HFF-Myc (cell line): Measurements from ENCODE around the gene TDRD12.
"Not testable (repeated sequence)": the region's sequence is repeated elsewhere in the genome, so short reads cannot be mapped to it uniquely, and the experiment has no call there.

ENCODE experiments used
- DNase-seq: peaks from one replicate; pipeline ENCODE4 v3.0.0-alpha.2; 2011; ENCODE audit warnings: low read depth; ENCODE audit errors: extremely low read depth
- H3K4me3 ChIP-seq: replicated peaks from 2 replicates; pipeline ENCODE4 v1.5.1; 2011; ENCODE audit warnings: low read depth, mild to moderate bottlenecking, control low read depth, low read length
- TF ChIP-seq, protein P1 (sequence below): IDR thresholded peaks from 2 replicates; pipeline ENCODE4 v1.5.1; 2012; ENCODE audit warnings: mild to moderate bottlenecking, low read depth, low read length, control low read depth; ENCODE audit errors: missing control alignments

Gene TDRD12

DNA sequence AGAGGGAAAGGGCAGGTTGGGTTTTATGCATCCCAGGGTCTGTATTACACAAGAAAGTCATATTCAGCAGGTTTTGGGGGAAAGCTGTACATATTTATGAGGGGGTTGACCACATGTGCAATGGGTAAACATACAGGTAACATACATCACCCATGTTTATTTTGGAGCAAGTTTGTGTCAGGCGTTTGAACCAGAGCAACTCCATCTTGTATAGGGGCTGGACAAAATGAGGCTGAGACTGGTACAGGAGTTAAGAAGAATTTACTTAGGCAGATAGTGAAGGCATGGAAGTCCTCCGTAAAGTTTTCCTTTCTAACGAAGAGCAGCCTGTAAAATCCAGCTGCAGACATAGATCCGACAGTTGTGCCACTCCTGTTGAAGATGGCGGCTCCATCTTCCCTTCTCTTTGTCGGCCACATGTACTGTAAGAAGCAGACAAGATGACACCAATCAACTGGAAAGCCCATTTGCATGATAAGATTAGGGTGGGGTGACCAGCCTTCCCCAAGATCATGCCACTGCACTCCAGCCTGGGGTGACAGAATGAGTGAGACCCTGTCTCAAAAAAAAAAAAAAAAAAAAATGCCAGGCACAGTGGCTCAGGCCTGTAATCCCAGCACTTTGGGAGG is 32.6 kb upstream of the TDRD12 start:
- TF ChIP-seq, protein P1, sequence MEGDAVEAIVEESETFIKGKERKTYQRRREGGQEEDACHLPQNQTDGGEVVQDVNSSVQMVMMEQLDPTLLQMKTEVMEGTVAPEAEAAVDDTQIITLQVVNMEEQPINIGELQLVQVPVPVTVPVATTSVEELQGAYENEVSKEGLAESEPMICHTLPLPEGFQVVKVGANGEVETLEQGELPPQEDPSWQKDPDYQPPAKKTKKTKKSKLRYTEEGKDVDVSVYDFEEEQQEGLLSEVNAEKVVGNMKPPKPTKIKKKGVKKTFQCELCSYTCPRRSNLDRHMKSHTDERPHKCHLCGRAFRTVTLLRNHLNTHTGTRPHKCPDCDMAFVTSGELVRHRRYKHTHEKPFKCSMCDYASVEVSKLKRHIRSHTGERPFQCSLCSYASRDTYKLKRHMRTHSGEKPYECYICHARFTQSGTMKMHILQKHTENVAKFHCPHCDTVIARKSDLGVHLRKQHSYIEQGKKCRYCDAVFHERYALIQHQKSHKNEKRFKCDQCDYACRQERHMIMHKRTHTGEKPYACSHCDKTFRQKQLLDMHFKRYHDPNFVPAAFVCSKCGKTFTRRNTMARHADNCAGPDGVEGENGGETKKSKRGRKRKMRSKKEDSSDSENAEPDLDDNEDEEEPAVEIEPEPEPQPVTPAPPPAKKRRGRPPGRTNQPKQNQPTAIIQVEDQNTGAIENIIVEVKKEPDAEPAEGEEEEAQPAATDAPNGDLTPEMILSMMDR, result no peak
- no peak for DNase-seq
- no peak overlapping the region for H3K4me3 ChIP-seq

DNA sequence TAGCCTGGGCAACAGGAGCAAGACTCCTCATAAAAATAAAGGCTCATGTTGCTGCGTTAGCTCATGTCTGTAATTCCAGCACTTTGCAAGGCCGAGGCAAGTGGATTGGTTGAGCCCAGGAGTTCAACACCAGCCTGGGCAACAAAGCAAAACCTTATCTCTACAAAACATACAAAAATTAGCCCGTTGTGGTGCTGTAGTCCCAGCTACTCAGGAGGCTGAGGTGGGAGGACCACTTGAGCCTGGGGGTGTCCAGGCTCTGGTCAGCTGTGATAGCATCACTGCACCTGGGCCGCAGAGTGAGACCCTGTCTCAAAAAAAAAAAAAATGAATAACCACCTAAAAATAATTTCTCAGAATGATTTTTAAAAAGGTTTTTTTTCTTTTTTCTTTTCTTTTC is 31.9 kb upstream of the TDRD12 start:
- TF ChIP-seq, protein P1, result no peak
- no peak overlapping the region for H3K4me3 ChIP-seq
- no peak for DNase-seq

DNA sequence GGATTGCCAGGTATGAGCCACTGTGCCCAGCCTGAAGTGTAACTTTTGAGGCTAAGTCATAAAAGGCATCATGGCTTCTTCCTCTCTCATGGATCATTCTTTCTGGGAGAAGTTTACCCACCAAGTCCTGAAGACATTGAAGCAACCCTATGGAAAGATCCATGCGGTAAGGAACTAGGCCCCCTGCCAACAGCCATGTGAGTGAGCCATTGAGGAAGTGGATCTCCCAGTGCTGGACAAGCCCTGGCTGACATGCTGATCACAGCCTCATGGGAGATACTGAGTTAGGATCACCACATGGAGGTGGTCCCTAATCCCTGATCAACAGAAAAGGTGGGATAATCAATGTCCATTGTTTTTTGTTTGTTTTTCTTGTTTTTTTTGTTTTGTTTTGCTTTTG is 31.3 kb upstream of the TDRD12 start:
- no peak overlapping the region for H3K4me3 ChIP-seq
- TF ChIP-seq, protein P1, result no peak
- DNase-seq, result no peak

DNA sequence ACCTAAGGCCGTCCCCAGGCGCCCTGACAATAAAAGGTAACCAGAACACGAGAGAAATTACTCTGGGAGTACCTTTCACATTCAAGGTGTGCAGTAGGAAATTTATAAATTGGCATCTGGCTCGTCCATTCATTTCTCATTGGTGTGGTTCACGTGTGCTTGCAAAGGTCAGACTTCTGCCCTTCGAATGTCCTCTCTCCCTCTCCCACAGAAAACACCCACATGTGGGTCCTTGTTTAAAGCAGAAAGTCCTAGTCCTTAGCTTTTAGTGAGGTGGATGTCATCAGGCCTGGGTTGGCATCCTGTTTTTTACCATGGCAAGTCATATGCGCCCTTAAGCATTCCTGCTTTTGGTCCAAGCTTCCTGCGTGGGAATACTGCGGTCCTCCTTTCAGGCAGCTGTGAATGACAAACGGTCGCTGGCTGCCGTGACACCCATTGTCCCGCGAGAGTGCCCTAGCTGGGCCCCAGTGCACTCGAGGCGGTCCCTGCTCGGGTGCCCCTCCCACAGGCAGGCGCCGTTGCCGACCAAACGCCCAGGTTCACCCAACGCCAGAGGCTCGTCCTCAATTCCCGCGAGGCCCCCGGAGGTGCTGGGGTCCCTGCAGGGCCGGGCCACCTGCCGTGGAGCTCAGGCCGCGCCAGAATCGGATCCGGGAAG is 28.1 kb upstream of the TDRD12 start, which contains the start of gene NUDT19:
Gene NUDT19, plus strand, starts transcription at position 531 of the 661 bp plus-strand sequence. CDS start 140 bp downstream, outside the sequence.
- peak within 1 kb of the TSS; percentile 59 for H3K4me3 ChIP-seq
- DNase-seq, result peak; percentile 44
- TF ChIP-seq, protein P1, result no peak

DNA sequence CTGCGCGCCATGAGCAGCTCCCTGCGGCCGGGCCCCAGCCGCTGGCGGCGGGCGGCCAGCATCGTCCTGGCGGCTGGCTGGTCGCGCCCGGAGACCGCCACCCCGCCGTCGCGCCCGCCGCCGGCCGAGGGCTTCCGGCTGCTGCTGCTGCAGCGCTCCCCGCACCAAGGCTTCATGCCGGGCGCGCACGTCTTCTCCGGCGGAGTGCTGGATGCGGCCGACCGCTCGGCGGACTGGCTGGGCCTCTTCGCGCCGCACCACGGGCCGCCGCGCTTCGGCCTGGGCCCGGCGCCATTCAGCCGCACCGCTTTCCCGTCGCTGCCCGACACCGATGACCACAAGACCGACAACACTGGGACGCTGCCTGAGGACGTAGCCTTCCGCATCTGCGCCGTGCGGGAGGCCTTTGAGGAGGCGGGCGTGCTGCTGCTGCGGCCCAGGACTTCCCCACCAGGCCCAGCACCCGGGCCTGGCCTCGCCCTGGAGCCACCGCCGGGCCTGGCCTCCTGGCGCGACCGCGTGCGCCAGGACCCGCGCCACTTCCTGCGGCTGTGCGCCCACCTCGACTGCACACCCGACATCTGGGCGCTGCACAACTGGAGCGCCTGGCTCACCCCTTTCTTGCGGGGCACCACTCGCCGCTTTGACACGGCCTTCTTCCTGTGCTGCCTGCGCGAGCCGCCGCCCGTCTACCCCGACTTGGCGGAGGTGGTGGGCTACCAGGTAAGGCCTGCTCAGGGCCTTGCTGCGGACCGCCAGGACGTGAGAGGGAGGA is 27.4 kb upstream of the TDRD12 start:
- peak overlapping the region; percentile 59 for H3K4me3 ChIP-seq
- TF ChIP-seq, protein P1, result no peak
- DNase-seq, result no peak

DNA sequence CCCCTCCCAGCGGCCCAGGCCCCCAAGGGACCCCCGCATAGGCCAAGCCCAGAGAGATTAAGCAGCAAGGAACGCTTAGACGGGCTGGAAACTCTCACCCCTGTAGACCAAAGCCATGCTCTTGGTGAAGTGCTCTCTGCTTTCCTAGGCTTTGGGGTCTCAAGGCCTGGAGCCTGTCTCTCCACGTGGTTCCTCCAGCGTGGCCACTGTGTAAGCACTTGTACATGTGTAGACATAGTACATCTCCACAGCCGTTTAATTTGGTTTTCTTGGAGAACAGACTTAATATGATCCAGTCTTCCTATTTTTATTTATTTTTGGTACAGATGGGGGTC is 26.9 kb upstream of the TDRD12 start:
- peak overlapping the region; percentile 59 for H3K4me3 ChIP-seq
- no peak for DNase-seq
- TF ChIP-seq, protein P1, result no peak

DNA sequence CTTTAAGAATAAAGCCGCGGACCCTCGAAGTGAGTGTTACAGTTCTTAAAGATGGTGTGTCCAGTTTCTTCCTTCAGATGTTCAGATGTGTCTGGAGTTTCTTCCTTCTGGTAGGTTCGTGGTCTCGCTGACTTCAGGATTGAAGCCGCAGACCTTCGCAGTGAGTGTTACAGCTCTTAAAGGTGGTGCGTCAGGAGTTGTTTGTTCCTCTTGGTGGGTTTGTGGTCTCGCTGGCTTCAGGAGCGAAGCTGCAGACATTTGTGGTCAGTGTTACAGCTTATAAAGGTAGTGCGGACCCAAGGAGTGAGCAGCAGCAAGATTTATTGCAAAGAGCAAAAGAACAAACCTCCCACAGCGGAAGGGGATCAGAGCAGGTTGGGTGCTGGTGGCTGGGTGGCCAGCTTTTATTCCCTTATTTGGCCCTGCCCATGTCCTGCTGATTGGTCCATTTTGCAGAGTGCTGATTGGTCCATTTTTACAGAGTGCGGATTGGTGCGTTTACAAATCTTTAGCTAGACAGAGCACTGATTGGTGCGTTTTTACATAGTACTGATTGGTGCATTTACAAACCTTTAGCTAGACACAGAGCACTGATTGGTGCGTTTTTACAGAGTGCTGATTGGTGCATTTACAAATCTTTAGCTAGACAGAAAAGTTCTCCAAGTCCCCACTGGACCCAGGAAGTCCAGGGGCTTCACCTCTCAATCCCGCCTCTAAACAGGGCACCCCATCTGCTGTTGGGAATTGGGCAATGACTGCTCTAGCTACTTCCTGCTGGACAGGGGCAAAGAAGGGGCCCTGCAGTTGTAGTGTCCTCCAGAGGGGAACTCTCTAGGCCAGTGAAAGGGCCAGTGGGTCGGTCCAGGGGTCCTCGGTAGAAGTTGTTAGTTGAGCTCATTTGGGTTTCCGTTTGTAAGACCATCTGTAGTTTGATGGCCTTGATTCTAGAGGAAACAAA is 26.1 kb upstream of the TDRD12 start:
- DNase-seq, result not testable (repeated sequence)
- H3K4me3 ChIP-seq, result peak overlapping the region; percentile 59

DNA sequence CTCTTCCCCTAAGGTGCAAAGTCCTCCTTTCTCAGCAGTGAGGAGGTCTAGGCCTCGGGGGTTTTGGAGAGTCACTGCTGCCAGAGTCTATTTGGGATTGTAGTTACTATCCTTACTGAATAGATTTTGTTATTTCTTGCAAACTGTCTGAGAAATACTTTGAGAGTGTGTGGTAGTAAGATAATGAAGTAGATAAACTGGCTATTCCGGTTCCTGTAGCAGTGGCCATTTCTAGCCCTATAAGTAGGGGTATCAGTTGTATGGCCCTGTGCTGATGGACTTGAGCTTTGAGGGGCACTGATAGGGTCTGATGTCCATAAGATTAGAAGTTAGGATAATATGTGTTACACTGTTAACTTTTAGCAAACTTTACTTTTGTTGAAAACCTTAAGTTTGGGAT is 25.3 kb upstream of the TDRD12 start:
- DNase-seq, result not testable (repeated sequence)
- H3K4me3 ChIP-seq, result peak overlapping the region; percentile 11; the same call in 1 of the 2 replicates

DNA sequence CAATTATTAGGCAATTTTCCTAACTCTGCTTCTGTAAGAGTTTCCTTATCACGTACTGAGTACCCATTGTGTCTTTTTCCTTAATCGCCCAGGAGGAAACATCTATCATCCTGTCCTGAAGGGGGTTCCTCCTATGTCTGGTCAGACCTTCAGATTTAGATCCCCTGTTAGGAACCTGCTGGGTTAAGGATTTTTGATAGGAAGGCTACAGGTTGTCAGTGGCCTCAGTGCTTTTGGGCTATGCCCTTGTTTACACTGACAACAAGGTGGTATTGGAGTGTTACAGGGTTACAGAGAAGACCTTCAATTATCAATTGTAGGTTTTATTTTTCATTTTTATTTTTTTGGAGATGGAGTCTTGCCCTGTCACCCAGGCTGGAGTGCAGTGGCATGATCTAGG is 24.7 kb upstream of the TDRD12 start:
- 0 out of 2 replicates have a peak overlapping the region, but pooled peaks have one; percentile 11 for H3K4me3 ChIP-seq
- DNase-seq, result not testable (repeated sequence)
